GM12878 (cell line): ENCODE data around the gene CADM3. TPM values are rescaled to one million over a fixed set of nuclear protein-coding genes. Genes with fewer than 3 reads are reported as not detected.

ENCODE experiments used
- ATAC-seq: fragments of 200-7000 bp; cut with Tn5 transposase; 3 replicates; pipeline ENCODE4 v1.9.1; 2020; ENCODE audit warnings: mild to moderate bottlenecking, moderate library complexity
- BruUV-seq: library from RNA; stranded (reverse); fragments of 400-500 nt; replicated peaks from 2 replicates; lab custom pipeline; 2021; lab: Mats Ljungman, UMichigan
- CTCF ChIA-PET: fragments of 300-600 bp; sonication (Branson Sonifier 250); formaldehyde crosslinking; extraction: SDS; loops from one replicate; lab custom pipeline; 2021; ENCODE audit warnings: inconsistent platforms; lab: Yijun Ruan, JAX
- POLR2A ChIA-PET: fragments of 350-600 bp; formaldehyde crosslinking; extraction: SDS; loops from one replicate; lab custom pipeline; 2021; ENCODE audit warnings: inconsistent platforms; lab: Charles Lee
- RAD21 ChIA-PET: fragments of 300-600 bp; sonication (Branson Sonifier 250); formaldehyde crosslinking; loops from one replicate; lab custom pipeline; 2023; ENCODE audit warnings: antibody characterized with exemption; ENCODE audit not compliant: unreplicated experiment; lab: Charles Lee
- SMC1A ChIA-PET: fragments of 300-600 bp; sonication (Branson Sonifier 250); formaldehyde crosslinking; loops from one replicate; lab custom pipeline; 2023; ENCODE audit not compliant: unreplicated experiment, uncharacterized antibody; lab: Charles Lee
- DNase-seq: peaks from one replicate; pipeline ENCODE4 v3.0.0-alpha.2; 2011; ENCODE audit warnings: low read depth, low spot score
- FAIRE-seq: peaks from 3 replicates; lab custom pipeline; 2011; peaks lifted over from hg19 to GRCh38; lab: Jason Lieb, UNC
- H2AFZ ChIP-seq: 2 replicates; pipeline ENCODE4 v1.6.0; 2011; ENCODE audit warnings: low read depth, low read length, control low read depth; ENCODE audit not compliant: control insufficient read depth
- H3K27ac ChIP-seq: 2 replicates; pipeline ENCODE4 v1.5.1; 2011; ENCODE audit warnings: control low read depth; ENCODE audit not compliant: control insufficient read depth, insufficient read depth
- H3K27me3 ChIP-seq, 2 experiments: replicated peaks in 1 of 2; 2 replicates each; pipeline versions ENCODE4 v1.6.0 to v1.6.1; 2011; ENCODE audit warnings: low read length in 1 of 2; ENCODE audit not compliant: control insufficient read depth in 2 of 2, insufficient read depth in 2 of 2
- H3K36me3 ChIP-seq, 2 experiments: 2 replicates each; pipeline ENCODE4 v1.5.1; 2011; ENCODE audit warnings: low read length in 1 of 2; ENCODE audit not compliant: control insufficient read depth in 2 of 2, insufficient read depth in 2 of 2
- H3K4me1 ChIP-seq: 2 replicates; pipeline ENCODE4 v1.6.1; 2011; ENCODE audit warnings: mild to moderate bottlenecking, low read length, moderate library complexity, mixed read lengths; ENCODE audit not compliant: control insufficient read depth, insufficient read depth
- H3K4me2 ChIP-seq: 2 replicates; pipeline ENCODE4 v1.6.0; 2011; ENCODE audit warnings: control low read depth; ENCODE audit not compliant: control insufficient read depth, insufficient read depth
- H3K4me3 ChIP-seq: fragments of 200-600 bp; sonication (generic); 2 replicates; pipeline ENCODE4 v1.5.1; 2016
- H3K79me2 ChIP-seq: 2 replicates; pipeline ENCODE4 v1.6.0; 2011; ENCODE audit warnings: low read length; ENCODE audit not compliant: control insufficient read depth, insufficient read depth
- H3K9ac ChIP-seq: 2 replicates; pipeline ENCODE4 v1.8.0; 2011; ENCODE audit warnings: low read length, control low read depth, mixed read lengths; ENCODE audit not compliant: control insufficient read depth, insufficient read depth
- H3K9me3 ChIP-seq: replicated peaks from 3 replicates; pipeline ENCODE4 v1.5.1; 2011; ENCODE audit warnings: mild to moderate bottlenecking, low read length; ENCODE audit not compliant: control insufficient read depth, insufficient read depth
- H4K20me1 ChIP-seq: 2 replicates; pipeline ENCODE4 v1.6.0; 2011; ENCODE audit not compliant: control insufficient read depth, insufficient read depth
- ETV6 ChIP-seq, 2 experiments: fragments of 450-650 bp in 1 of 2; IDR thresholded peaks in 1 of 2; conservative IDR thresholded peaks in 1 of 2; 2 replicates each; pipeline ENCODE4 v1.6.1; 2014; ENCODE audit warnings: antibody characterized with exemption in 1 of 2, borderline replicate concordance in 1 of 2, low read depth in 1 of 2, mild to moderate bottlenecking in 1 of 2, moderate library complexity in 1 of 2
- JUND ChIP-seq: IDR thresholded peaks from 2 replicates; pipeline ENCODE4 v1.6.1; 2012; ENCODE audit warnings: low read depth, mild to moderate bottlenecking, low read length, improper control_type of control experiment, moderate library complexity
- NFXL1 ChIP-seq: fragments of 450-650 bp; IDR thresholded peaks from 2 replicates; pipeline ENCODE4 v1.6.1; 2017; ENCODE audit warnings: antibody characterized with exemption, mild to moderate bottlenecking, borderline replicate concordance
- SUPT20H ChIP-seq: IDR thresholded peaks from 2 replicates; pipeline ENCODE4 v1.6.1; 2011; ENCODE audit warnings: low read depth, mild to moderate bottlenecking, low read length, moderate library complexity, borderline replicate concordance; ENCODE audit not compliant: control insufficient read depth
- WGBS: methylation state at CpG from one replicate; pipeline ENCODE4 v1.1.6; 2016; ENCODE audit warnings: low lambda C conversion rate; ENCODE audit not compliant: insufficient replicate concordance, insufficient coverage; ENCODE audit errors: missing lambda C conversion rate; 5-methylcytosine and 5-hydroxymethylcytosine counted together
- in situ Hi-C: fragments of 300-500 bp; cut with MboI; formaldehyde crosslinking; loops from 9 replicates; pipeline ENCODE4 v1.14.3; 2018; ENCODE audit warnings: mixed read lengths
- intact Hi-C: fragments of 100-400 bp; cut with micrococcal nuclease; formaldehyde crosslinking; loops from one replicate; pipeline ENCODE4 v1.14.2; 2022; ENCODE audit not compliant: unreplicated experiment
- polyA plus RNA-seq, 11 experiments: library from polyadenylated mRNA; depleted of rRNA in 4 of 11; unstranded in 6 of 11; stranded (reverse) in 5 of 11; fragments of >200 nt; fragmentation: Nextera tagmentation in 4 of 11; fragmentation: Illumina TruSeq in 1 of 11; extraction: Ambion mirVana in 4 of 11; extraction: Trizol in 1 of 11; gene quantifications; 1 replicate in 1 of 11; 2 replicates in 10 of 11; pipeline versions ENCODE4 v1.2.1 to v1.2.3, GENCODE V29; 2011 to 2016; ENCODE audit warnings: inconsistent platforms in 2 of 11, missing spikeins in 2 of 11, low read depth in 1 of 11
- total RNA-seq, 4 experiments: library from RNA; depleted of rRNA in 3 of 4; stranded (reverse); fragments of >200 nt in 3 of 4; fragmentation: Illumina TruSeq in 1 of 4; extraction: Trizol in 1 of 4; gene quantifications; 2 replicates each; pipeline versions ENCODE4 v1.2.1 to v1.2.3, GENCODE V29; 2013 to 2021
- TF ChIP-seq, protein P1 (sequence below): fragments of 450-650 bp; IDR thresholded peaks from 2 replicates; pipeline ENCODE4 v1.6.1; 2017; ENCODE audit warnings: borderline replicate concordance

The CADM3 gene
- total and polyA plus RNA-seq, 10 of the 15 experiments (the other 5 are each of a cell fraction or from before 2014, with no cell fraction given), result 0.04 to 0.37 TPM; not detected in 8

DNA sequence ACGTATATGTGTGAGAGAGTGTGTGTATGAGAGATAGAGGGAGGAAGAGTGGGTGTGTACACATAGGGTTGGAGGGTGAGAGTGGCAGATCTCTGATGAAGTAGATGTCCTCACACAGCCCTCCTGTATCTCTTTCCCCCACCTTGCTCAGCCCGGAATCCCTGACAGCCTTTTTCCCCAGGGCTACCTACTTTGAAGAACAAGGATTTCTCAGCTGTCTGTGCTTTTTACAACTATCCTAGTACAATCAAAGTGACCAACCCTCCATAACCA is 29.1 kb upstream of the CADM3 start (continued):
- no peak for TF ChIP-seq NFXL1

DNA sequence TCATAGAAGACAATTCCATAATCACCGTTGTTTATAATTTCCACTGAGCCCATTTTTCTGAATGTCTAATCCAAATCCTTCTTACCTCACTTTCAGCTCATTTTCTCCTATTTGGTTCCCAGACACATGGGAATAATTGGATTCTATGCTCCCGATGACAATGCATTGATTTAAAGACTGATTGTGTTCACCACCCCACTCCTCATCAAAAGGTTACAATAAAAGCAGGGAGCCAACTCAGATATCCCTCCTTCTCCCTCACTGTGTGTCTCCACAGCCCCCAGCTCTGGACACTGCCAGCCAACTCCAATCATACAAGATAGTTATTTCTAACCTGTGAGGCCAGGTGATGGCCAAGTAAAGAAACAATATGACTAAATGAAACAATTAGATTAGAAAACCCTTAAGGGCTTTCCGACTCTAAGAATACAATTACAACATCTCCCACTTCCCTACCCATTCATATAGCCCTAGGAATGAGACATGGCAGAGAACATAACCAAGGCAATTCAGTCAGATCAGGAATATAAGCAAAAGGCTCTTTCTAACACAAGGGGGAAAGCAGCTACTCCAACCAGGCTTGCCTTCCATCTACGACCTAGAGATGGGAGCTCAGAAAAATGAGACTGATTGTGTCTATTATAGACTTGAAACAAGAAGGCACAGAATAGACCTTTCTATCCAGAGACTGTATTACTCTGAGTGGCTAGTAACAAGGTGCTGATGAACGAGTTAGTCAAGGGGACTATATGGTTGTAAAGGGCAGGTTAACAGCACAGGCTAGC is 28.5 kb upstream of the CADM3 start:
- TF ChIP-seq ETV6 (conservative IDR thresholded peaks at IDR 0.05 in 1 of 2, IDR thresholded peaks at IDR 0.05 in 1 of 2; ENCODE audit: borderline replicate concordance in 1 of 2, low read depth in 1 of 2) (no peak), SUPT20H (no peak), JUND (no peak)
- TF ChIP-seq, protein P1, sequence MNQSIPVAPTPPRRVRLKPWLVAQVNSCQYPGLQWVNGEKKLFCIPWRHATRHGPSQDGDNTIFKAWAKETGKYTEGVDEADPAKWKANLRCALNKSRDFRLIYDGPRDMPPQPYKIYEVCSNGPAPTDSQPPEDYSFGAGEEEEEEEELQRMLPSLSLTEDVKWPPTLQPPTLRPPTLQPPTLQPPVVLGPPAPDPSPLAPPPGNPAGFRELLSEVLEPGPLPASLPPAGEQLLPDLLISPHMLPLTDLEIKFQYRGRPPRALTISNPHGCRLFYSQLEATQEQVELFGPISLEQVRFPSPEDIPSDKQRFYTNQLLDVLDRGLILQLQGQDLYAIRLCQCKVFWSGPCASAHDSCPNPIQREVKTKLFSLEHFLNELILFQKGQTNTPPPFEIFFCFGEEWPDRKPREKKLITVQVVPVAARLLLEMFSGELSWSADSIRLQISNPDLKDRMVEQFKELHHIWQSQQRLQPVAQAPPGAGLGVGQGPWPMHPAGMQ, result no peak
- Histone ChIP-seq H3K79me2 (no peaks in the 10 kb centered on the region), H2AFZ (no peak overlapping the region), H3K4me3 (no peak overlapping the region), H3K27ac (no peak overlapping the region), H4K20me1 (no peaks in the 10 kb centered on the region), H3K36me3 (no peaks in the 10 kb centered on the region), H3K9me3 (no peaks in the 10 kb centered on the region), H3K4me2 (no peak overlapping the region), H3K27me3 (peaks cover 0 to 6% of the 10 kb centered on the region in 2 experiments; a peak in 2 of 4 replicates), H3K9ac (no peak overlapping the region), H3K4me1 (no peaks in the 10 kb centered on the region)
- no peak for ATAC-seq
- in situ Hi-C loops, result no loop called here
- ChIA-PET RAD21 (no interaction called here), POLR2A (no interaction called here), SMC1A (interaction anchor here (1.0 kb wide), 1 partner anchor 10 kb away, joined by 5 read pairs; no protein-coding TSS in a partner anchor), CTCF (interaction anchor here (2.4 kb wide), 1 partner anchor 10 kb away, joined by 14 read pairs; no protein-coding TSS in a partner anchor)
- no peak for FAIRE-seq
- DNase-seq, result no peak
- BruUV-seq, result no TSS peak
- 20% methylated on average over 5 of the region's 5 CpGs for WGBS
- intact Hi-C loops, result no loop called here
